AG10803 (cell line): Measurements from ENCODE around the gene MORC4.
A peak's percentile ranks its signal among the peaks of the same experiment; 100 is the strongest.

Experiments
- DNase-seq: peaks from one replicate; pipeline ENCODE4 v3.0.0; 2010; ENCODE audit warnings: low read depth
- H3K4me3 ChIP-seq: 2 replicates; pipeline ENCODE4 v1.5.1; 2011; ENCODE audit warnings: mild to moderate bottlenecking, low read length, control low read depth
- TF ChIP-seq, protein P1 (sequence below): conservative IDR thresholded peaks from 2 replicates; pipeline ENCODE4 v1.5.1; 2011; ENCODE audit warnings: mild to moderate bottlenecking, low read length, control low read depth, inconsistent platforms

MORC4 gene

DNA sequence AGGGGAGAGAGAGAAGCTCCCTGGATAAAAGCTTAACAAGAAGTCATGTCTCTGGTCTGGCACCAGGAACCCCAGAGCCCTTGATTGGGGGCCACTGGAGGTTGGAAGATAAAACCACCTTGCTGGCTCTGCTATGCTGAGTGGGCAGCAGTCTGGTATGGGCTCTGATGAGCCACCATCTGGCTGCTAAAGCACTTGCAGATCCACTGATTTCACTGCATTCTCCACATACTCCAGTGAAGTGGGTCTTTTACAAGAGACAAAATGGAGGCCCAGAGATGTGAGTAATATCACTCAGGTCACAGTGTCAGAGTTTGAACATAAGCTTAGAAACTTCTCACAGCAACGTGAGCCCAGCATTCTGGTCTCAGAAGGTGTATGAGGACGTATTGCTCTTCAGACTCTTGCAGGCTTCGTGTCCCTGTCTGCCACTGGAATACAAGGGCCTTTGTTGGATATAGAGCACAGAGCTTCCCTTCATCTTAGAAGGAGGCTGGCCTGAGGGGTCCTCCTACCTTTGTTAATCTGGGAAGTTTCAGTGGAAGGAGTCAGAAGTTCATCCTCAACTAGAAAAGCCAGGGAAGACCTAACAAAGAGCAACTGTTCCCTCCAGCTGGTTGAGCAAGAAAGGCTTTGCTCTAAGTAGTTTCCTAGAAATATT, 68.1 kb downstream of the MORC4 start:
- TF ChIP-seq, protein P1, sequence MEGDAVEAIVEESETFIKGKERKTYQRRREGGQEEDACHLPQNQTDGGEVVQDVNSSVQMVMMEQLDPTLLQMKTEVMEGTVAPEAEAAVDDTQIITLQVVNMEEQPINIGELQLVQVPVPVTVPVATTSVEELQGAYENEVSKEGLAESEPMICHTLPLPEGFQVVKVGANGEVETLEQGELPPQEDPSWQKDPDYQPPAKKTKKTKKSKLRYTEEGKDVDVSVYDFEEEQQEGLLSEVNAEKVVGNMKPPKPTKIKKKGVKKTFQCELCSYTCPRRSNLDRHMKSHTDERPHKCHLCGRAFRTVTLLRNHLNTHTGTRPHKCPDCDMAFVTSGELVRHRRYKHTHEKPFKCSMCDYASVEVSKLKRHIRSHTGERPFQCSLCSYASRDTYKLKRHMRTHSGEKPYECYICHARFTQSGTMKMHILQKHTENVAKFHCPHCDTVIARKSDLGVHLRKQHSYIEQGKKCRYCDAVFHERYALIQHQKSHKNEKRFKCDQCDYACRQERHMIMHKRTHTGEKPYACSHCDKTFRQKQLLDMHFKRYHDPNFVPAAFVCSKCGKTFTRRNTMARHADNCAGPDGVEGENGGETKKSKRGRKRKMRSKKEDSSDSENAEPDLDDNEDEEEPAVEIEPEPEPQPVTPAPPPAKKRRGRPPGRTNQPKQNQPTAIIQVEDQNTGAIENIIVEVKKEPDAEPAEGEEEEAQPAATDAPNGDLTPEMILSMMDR, result no peak
- DNase-seq, result no peak
- no peak overlapping the region for H3K4me3 ChIP-seq

DNA sequence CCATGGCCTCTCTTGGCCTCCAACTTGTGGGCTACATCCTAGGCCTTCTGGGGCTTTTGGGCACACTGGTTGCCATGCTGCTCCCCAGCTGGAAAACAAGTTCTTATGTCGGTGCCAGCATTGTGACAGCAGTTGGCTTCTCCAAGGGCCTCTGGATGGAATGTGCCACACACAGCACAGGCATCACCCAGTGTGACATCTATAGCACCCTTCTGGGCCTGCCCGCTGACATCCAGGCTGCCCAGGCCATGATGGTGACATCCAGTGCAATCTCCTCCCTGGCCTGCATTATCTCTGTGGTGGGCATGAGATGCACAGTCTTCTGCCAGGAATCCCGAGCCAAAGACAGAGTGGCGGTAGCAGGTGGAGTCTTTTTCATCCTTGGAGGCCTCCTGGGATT, 71.8 kb downstream of the MORC4 start:
- DNase-seq, result no peak
- no peak overlapping the region for H3K4me3 ChIP-seq
- TF ChIP-seq, protein P1, result no peak

DNA sequence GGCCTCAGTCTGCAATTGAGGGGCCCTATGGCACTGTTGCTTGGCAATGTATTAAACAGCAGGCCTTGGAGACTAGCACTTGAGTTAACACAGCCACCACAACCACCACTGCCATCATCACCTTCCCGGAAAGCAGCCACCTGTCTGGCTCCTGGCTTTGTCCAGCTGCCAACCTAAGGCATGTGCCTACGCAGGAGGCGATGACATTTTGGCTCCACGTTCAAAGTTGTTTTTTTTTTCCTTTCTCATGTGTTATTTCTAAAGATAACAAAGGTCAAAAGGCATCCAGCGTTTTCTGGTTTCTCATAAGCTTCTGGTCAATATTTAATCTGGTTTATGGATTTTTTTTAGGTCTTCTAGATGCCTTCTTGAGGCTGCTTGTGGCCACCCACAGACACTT, 72.3 kb downstream of the MORC4 start:
- TF ChIP-seq, protein P1, result no peak
- no peak for DNase-seq
- H3K4me3 ChIP-seq, result no peak overlapping the region

DNA sequence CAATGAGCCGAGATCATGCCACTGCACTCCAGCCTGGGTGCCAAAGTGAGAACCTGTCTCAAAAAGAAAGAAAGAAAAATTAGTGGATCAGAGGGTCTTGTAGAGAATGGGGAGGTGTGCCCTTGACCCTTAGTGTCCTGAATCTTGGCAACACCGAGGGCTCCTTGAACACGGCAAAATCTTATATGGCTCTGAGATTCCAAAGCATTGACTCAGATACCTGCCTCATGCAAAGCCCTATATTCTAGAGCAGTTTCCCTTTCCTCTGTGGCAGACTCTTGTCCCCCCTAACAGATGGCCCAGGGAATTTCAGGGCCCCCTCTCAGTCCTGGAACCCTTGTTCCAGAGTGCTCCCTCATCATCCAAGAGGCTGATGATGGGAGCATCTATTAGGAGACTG, 73.0 kb downstream of the MORC4 start:
- no peak for DNase-seq
- TF ChIP-seq, protein P1, result no peak
- no peak overlapping the region for H3K4me3 ChIP-seq

DNA sequence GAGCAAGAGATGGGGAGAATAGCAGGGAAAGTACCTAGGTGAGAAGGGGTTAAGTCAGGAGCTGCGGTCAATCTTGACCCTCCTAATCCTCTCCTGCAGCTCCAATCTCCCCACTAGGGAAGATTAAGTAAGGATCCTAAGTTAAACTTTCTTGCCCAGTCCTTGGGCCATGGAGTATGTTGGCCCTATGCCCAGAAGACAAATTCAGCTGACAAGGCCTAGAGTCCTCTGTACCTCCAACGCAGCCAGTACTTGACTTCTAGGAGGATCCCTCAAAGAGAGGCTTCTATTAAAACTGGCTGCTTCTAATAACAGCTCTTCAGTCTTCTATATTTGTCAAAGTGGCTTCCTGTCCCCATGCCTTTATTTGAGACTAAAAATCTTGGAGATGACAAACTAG, 78.4 kb downstream of the MORC4 start:
- DNase-seq, result no peak
- no peak overlapping the region for H3K4me3 ChIP-seq
- TF ChIP-seq, protein P1, result no peak

DNA sequence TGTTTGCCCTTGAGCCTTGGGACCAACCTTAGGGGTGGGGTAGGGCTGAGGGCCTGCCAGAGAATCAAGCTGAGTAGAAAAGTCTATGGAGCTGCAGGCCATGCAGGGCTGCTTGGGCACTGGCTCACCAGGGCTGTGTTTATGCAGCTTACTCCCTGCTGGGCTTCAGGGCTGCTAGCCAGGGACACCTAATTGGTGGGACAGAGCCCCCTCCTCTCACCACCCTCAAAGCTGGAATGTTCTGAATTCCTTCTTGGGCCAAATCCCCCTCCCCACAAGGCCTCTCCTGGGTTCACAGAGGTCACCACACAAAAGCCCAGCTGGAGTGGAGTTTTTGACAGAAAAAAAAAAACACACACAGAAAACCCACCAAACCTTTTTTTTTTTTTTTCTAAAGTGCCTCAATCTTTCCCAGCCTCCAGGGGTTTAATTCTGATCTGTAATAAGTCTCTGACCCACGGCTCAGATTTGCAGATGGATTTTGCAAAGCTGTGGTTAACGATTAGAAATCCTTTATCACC, 80.0 kb downstream of the MORC4 start, which contains the start of gene CLDN2:
Gene CLDN2 (plus strand): TSS at position 471 of the 521 bp plus-strand sequence. CDS start 7,827 bp downstream, outside the sequence.
- TF ChIP-seq, protein P1, result no peak
- DNase-seq, result no peak
- no peak within 1 kb of the TSS for H3K4me3 ChIP-seq

DNA sequence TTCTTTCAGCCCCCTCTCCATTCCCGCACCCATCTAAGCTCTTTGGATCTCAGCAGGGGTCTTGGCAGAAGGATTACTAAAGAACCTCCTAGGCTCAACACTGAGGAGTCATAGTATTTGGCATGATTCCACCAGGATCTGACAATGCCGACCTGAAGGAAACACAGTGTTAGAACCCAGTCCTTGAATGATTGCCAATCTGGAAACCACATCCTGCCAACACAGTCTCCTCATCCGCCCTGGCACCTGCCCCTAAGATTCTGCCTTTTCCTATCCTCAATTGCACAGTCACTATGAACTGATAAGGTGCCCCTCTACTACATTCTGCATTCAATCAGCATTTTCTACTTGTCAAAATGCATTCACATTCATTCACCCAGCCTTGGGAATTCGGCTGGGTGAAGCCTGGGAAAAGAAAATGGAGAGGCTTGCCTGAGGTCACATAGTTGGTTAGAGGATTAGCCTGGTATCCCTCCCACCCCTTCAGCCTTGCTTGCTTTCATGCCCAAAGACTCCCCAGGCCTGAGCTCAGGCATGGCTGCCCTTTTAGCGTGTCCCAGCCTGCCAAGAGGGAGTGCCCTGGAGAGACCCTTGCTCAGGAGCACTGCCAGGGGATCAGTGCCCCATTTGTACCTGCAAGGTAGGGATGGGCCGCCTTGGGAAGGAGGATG, 82.0 kb downstream of the MORC4 start:
- TF ChIP-seq, protein P1, result no peak
- H3K4me3 ChIP-seq, result no peak overlapping the region
- DNase-seq, result peak; percentile 34
